ENCODE measurements around the gene NECTIN2.
"Not testable (repeated sequence)": the region's sequence is repeated elsewhere in the genome, so short reads cannot be mapped to it uniquely, and the experiment has no call there.

Gene NECTIN2

GRCh38 chr19:44856421-44857083 is 10.5 kb downstream of the NECTIN2 start:
- DNase-seq (ENCODE audit: low spot score): no peak
- TF ChIP-seq, protein P1, sequence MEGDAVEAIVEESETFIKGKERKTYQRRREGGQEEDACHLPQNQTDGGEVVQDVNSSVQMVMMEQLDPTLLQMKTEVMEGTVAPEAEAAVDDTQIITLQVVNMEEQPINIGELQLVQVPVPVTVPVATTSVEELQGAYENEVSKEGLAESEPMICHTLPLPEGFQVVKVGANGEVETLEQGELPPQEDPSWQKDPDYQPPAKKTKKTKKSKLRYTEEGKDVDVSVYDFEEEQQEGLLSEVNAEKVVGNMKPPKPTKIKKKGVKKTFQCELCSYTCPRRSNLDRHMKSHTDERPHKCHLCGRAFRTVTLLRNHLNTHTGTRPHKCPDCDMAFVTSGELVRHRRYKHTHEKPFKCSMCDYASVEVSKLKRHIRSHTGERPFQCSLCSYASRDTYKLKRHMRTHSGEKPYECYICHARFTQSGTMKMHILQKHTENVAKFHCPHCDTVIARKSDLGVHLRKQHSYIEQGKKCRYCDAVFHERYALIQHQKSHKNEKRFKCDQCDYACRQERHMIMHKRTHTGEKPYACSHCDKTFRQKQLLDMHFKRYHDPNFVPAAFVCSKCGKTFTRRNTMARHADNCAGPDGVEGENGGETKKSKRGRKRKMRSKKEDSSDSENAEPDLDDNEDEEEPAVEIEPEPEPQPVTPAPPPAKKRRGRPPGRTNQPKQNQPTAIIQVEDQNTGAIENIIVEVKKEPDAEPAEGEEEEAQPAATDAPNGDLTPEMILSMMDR (IDR thresholded peaks at IDR 0.05; ENCODE audit: extremely low read depth, missing control alignments): no peak

GRCh38 chr19:44857837-44858236 is 11.7 kb downstream of the NECTIN2 start:
- no peak for DNase-seq (ENCODE audit: low spot score)
- TF ChIP-seq, protein P1 (IDR thresholded peaks at IDR 0.05; ENCODE audit: extremely low read depth, missing control alignments): no peak

DNA sequence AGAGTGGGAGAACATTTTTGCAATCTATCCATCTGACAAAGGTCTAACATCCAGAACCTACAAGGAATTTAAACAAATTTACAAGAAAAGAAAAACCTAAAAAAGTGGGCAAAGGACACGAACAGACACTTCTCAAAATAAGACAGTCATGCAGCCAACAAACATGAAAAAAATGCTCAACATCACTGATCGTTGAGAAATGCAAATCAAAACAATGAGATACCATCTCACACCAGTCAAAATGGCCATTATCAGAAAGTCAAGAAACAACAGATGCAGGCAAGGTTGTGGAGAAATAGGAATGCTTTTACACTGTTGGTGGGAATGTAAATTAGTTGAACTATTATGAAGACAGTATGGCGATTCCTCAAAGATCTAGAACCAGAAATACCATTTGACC is 15.5 kb downstream of the NECTIN2 start:
- DNase-seq (ENCODE audit: low spot score): not testable (repeated sequence)

DNA sequence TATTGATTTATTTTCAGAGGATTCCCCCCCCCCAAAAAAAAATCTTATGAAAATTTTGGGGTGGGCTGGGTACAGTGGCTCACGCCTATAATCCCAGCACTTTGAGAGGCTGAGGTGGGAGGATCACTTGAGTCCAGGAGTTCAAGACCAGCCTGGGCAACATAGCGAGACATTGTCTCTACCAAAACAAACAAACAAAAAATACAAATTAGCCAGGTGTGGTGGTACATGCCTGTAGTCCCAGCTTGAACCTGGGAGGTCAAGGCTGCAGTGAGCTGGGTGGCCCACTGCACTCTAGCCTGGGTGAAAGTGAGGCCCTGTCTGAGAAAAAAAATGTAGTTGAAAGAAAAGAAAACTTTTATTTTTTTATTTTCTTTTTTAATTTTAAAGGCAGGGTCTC is 17.9 kb downstream of the NECTIN2 start:
- TF ChIP-seq, protein P1 (IDR thresholded peaks at IDR 0.05; ENCODE audit: extremely low read depth, missing control alignments): no peak
- DNase-seq (ENCODE audit: low spot score): no peak

DNA sequence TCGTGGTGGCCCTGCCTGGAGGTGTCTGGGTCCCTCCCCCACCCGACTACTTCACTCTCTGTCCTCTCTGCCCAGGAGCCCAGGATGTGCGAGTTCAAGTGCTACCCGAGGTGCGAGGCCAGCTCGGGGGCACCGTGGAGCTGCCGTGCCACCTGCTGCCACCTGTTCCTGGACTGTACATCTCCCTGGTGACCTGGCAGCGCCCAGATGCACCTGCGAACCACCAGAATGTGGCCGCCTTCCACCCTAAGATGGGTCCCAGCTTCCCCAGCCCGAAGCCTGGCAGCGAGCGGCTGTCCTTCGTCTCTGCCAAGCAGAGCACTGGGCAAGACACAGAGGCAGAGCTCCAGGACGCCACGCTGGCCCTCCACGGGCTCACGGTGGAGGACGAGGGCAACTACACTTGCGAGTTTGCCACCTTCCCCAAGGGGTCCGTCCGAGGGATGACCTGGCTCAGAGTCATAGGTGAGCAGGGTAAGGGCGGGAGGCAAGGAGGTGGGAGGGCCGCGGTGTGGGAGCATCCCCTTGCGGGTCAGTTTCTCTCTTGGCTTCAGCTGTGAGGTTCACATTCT is 19.2 kb downstream of the NECTIN2 start:
- TF ChIP-seq, protein P1 (IDR thresholded peaks at IDR 0.05; ENCODE audit: extremely low read depth, missing control alignments): no peak
- no peak for DNase-seq (ENCODE audit: low spot score)

- no peak for DNase-seq (ENCODE audit: low spot score)
- TF ChIP-seq, protein P1 (IDR thresholded peaks at IDR 0.05; ENCODE audit: extremely low read depth, missing control alignments): no peak
Measured at GRCh38 chr19:44866664-44867063, 20.6 kb downstream of the NECTIN2 start.

DNA sequence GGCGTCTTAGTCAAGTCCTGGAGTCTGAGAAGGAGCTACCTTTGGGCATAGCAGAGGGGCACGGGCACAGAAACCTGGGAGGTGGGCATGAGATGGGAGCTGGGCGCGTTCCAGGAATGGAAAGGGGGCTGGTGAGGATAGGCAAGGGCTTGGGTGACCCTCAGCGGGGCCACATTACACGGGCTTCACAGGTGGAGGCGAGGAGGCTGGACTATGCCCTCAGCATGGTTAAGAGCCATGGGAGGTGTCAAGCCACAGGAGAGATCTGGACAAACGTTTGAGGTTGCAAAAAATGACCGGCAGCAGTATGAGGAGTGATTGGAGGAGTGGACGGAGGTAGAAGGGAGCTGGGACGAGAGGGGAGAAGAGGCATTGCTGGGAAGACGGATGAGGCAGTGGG is 21.5 kb downstream of the NECTIN2 start:
- TF ChIP-seq, protein P1 (IDR thresholded peaks at IDR 0.05; ENCODE audit: extremely low read depth, missing control alignments): no peak
- no peak for DNase-seq (ENCODE audit: low spot score)
